ENCODE measurements around the gene DPF1.

The DPF1 gene

DNA sequence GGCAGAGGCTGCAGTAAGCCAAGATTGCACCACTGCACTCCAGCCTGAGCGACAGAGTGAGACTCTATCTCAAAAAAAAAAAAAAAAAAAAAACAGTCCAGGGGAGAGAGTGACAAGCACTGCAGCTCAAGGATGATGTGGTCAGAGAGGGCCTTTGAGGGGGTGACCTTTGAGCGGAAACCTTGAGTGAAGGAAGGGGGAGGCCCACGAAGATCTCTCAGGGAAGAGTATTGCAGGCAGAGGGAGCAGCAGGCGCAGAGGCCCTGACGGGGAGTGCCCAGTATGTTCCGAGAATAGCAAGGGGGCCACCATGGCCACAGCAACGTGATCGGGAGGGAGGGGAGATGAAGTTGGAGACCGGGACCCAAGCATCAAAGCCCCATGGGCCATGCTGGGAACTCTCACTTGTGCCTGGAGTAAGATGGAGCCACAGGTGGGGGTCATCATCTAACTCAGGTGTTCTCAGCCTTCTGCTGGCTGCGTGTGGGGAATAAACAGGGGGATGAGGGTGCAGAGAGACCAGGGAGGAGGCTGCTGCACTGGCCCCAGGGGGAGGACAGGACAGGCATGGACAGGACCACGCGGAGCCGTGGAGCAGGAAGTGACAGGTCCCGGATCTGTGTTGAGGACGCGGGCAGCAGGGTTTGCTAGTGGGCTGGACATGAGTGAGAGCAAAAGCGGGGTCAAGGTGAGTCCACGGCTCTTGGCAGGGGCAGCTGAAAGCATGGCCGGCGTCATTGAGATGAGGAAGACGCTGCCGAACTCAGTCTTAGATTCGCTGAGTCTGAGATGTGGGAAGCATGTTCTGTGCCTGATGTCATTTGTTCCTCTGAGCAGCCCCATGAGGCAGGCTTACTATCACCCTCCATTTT lies 60.4 kb downstream of the DPF1 start:
- no peak overlapping the region for H2AFZ ChIP-seq (ENCODE audit: low read length)
- no peaks in the 10 kb centered on the region for H3K9me2 ChIP-seq (replicated peaks; ENCODE audit: insufficient read depth, low read length)
- no peaks in the 10 kb centered on the region for H3K36me3 ChIP-seq (replicated peaks; ENCODE audit: insufficient read depth, low read length)
- no peaks in the 10 kb centered on the region for H3K4me1 ChIP-seq (ENCODE audit: low read length)
- no peak for DNase-seq
- no peaks in the 10 kb centered on the region for H3K79me2 ChIP-seq (ENCODE audit: low read length)
- no peak for TF ChIP-seq EZH2 (optimal IDR thresholded peaks at IDR 0.05; ENCODE audit: low read depth, low read length)
- TF ChIP-seq, protein P1, sequence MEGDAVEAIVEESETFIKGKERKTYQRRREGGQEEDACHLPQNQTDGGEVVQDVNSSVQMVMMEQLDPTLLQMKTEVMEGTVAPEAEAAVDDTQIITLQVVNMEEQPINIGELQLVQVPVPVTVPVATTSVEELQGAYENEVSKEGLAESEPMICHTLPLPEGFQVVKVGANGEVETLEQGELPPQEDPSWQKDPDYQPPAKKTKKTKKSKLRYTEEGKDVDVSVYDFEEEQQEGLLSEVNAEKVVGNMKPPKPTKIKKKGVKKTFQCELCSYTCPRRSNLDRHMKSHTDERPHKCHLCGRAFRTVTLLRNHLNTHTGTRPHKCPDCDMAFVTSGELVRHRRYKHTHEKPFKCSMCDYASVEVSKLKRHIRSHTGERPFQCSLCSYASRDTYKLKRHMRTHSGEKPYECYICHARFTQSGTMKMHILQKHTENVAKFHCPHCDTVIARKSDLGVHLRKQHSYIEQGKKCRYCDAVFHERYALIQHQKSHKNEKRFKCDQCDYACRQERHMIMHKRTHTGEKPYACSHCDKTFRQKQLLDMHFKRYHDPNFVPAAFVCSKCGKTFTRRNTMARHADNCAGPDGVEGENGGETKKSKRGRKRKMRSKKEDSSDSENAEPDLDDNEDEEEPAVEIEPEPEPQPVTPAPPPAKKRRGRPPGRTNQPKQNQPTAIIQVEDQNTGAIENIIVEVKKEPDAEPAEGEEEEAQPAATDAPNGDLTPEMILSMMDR (IDR thresholded peaks at IDR 0.05; ENCODE audit: low read length): no peak
- no peak for TF ChIP-seq EZH2phosphoT487 (IDR thresholded peaks at IDR 0.05; ENCODE audit: low read length)
- no peak overlapping the region for H3K4me2 ChIP-seq (ENCODE audit: low read depth, low read length)
- H3F3A ChIP-seq (ENCODE audit: insufficient read depth, low read length): no peaks in the 10 kb centered on the region
- no peak overlapping the region for H3K4me3 ChIP-seq (ENCODE audit: low read length)
- no peaks in the 10 kb centered on the region for H4K20me1 ChIP-seq (ENCODE audit: insufficient read depth, low read length)
- H3K9ac ChIP-seq (ENCODE audit: low read length): no peak overlapping the region
- H3K9me3 ChIP-seq (replicated peaks; ENCODE audit: insufficient read depth, low read length): no peaks in the 10 kb centered on the region
- no peak overlapping the region for H3K27ac ChIP-seq (ENCODE audit: low read length)
- H3K27me3 ChIP-seq (replicated peaks; ENCODE audit: insufficient read depth, low read length): no peaks in the 10 kb centered on the region

DNA sequence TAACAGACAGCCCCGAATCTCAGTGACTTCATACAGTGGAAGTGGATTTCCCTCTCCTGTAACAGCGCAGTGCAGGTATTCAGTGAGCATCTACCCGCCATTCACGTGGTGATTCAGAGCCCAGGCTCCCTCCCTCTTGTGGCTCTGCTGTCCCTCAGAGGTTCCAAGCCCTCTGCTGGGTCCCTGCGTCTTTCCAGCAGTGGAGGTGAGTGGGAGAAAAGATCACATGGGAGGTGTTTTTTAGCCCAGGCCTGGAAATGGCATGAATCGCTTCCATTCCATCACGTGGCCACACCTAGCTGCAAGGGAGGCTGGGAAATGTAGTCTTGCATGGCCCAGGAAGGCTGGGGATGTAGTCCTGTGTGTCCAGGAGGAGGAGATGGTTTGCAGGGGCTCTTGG lies 61.4 kb downstream of the DPF1 start:
- Histone ChIP-seq H3K4me2 (ENCODE audit: low read depth, low read length) (no peak overlapping the region), H4K20me1 (ENCODE audit: insufficient read depth, low read length) (no peaks in the 10 kb centered on the region), H3F3A (ENCODE audit: insufficient read depth, low read length) (no peaks in the 10 kb centered on the region), H3K9me2 (replicated peaks; ENCODE audit: insufficient read depth, low read length) (no peaks in the 10 kb centered on the region), H3K9me3 (replicated peaks; ENCODE audit: insufficient read depth, low read length) (no peaks in the 10 kb centered on the region), H2AFZ (ENCODE audit: low read length) (no peak overlapping the region), H3K9ac (ENCODE audit: low read length) (no peak overlapping the region), H3K79me2 (ENCODE audit: low read length) (no peaks in the 10 kb centered on the region), H3K36me3 (replicated peaks; ENCODE audit: insufficient read depth, low read length) (no peaks in the 10 kb centered on the region), H3K4me3 (ENCODE audit: low read length) (no peak overlapping the region), H3K27me3 (replicated peaks; ENCODE audit: insufficient read depth, low read length) (no peaks in the 10 kb centered on the region), H3K27ac (ENCODE audit: low read length) (no peak overlapping the region), H3K4me1 (ENCODE audit: low read length) (no peaks in the 10 kb centered on the region)
- TF ChIP-seq EZH2 (optimal IDR thresholded peaks at IDR 0.05; ENCODE audit: low read depth, low read length) (no peak), EZH2phosphoT487 (IDR thresholded peaks at IDR 0.05; ENCODE audit: low read length) (no peak)
- TF ChIP-seq, protein P1 (IDR thresholded peaks at IDR 0.05; ENCODE audit: low read length): no peak
- DNase-seq: no peak

DNA sequence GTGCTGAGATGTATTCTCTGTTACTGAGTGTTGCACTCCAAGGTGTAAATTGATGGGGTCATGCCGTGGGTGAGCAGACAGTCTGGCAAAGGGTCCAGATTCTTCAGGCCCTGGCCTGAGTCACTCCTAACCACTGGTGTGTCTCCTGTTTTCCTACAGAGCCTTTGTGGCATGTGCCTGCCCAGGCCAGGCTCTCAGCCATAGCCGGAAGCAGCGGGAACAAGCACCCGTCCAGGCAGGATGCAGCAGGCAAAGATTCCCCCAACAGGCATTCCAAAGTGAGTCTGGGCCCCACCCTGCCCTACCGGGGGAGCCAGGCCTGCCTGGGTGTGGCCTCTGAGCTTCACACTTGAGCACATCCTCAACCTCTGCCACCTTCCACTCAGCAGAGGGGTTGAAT lies 61.9 kb downstream of the DPF1 start:
- Histone ChIP-seq H3K9ac (ENCODE audit: low read length) (no peak overlapping the region), H3F3A (ENCODE audit: insufficient read depth, low read length) (no peaks in the 10 kb centered on the region), H3K9me3 (replicated peaks; ENCODE audit: insufficient read depth, low read length) (no peaks in the 10 kb centered on the region), H3K9me2 (replicated peaks; ENCODE audit: insufficient read depth, low read length) (no peaks in the 10 kb centered on the region), H3K27me3 (replicated peaks; ENCODE audit: insufficient read depth, low read length) (no peaks in the 10 kb centered on the region), H3K36me3 (replicated peaks; ENCODE audit: insufficient read depth, low read length) (no peaks in the 10 kb centered on the region), H4K20me1 (ENCODE audit: insufficient read depth, low read length) (no peaks in the 10 kb centered on the region), H3K4me1 (ENCODE audit: low read length) (no peaks in the 10 kb centered on the region), H3K79me2 (ENCODE audit: low read length) (no peaks in the 10 kb centered on the region), H3K4me3 (ENCODE audit: low read length) (no peak overlapping the region), H3K4me2 (ENCODE audit: low read depth, low read length) (no peak overlapping the region), H3K27ac (ENCODE audit: low read length) (no peak overlapping the region), H2AFZ (ENCODE audit: low read length) (no peak overlapping the region)
- no peak for DNase-seq
- TF ChIP-seq, protein P1 (IDR thresholded peaks at IDR 0.05; ENCODE audit: low read length): no peak
- no peak for TF ChIP-seq EZH2 (optimal IDR thresholded peaks at IDR 0.05; ENCODE audit: low read depth, low read length)
- TF ChIP-seq EZH2phosphoT487 (IDR thresholded peaks at IDR 0.05; ENCODE audit: low read length): no peak
